H1 (cell line): ENCODE data around the gene SNED1. TPM values are rescaled to one million over a fixed set of nuclear protein-coding genes. Genes with fewer than 3 reads are reported as not detected.

Experiments
- CTCF ChIA-PET: fragments of 300-600 bp; sonication (Branson Sonifier 250); formaldehyde crosslinking; loops from one replicate; lab custom pipeline; 2021; ENCODE audit not compliant: partially characterized antibody; lab: Charles Lee
- POLR2A ChIA-PET: fragments of 300-600 bp; sonication (Branson Sonifier 250); formaldehyde crosslinking; loops from one replicate; lab custom pipeline; 2021; ENCODE audit warnings: inconsistent platforms; ENCODE audit not compliant: partially characterized antibody; lab: Charles Lee
- DNase-seq, 2 experiments: peaks; one replicate each; pipeline versions ENCODE4 v3.0.0 to v3.0.0-alpha.2; 2010 to 2022; ENCODE audit warnings: low spot score in 2 of 2, low read depth in 1 of 2, mixed read lengths in 1 of 2
- FAIRE-seq: peaks from 2 replicates; lab custom pipeline; 2011; peaks lifted over from hg19 to GRCh38; lab: Jason Lieb, UNC
- H2AFZ ChIP-seq: 2 replicates; pipeline ENCODE4 v1.8.1; 2012; ENCODE audit warnings: low read length, inconsistent platforms
- H2AK5ac ChIP-seq: 2 replicates; pipeline ENCODE4 v1.6.1; 2013; ENCODE audit warnings: low read depth, low read length
- H2BK120ac ChIP-seq: replicated peaks from 2 replicates; pipeline ENCODE3; 2013; ENCODE audit warnings: low read depth, low read length, inconsistent platforms
- H2BK12ac ChIP-seq: 2 replicates; pipeline ENCODE4 v1.6.1; 2013; ENCODE audit warnings: low read depth, low read length
- H2BK15ac ChIP-seq: 2 replicates; pipeline ENCODE4 v1.6.1; 2013; ENCODE audit warnings: low read length
- H2BK20ac ChIP-seq: 2 replicates; pipeline ENCODE4 v1.6.1; 2013; ENCODE audit warnings: low read length
- H2BK5ac ChIP-seq: 2 replicates; pipeline ENCODE4 v1.6.1; 2013; ENCODE audit warnings: low read depth, low read length
- H3K14ac ChIP-seq: 2 replicates; pipeline ENCODE4 v1.6.1; 2013; ENCODE audit warnings: inconsistent platforms; ENCODE audit not compliant: insufficient read length
- H3K18ac ChIP-seq: 2 replicates; pipeline ENCODE4 v1.6.1; 2013; ENCODE audit warnings: low read length; ENCODE audit errors: extremely low read depth
- H3K23ac ChIP-seq: 2 replicates; pipeline ENCODE4 v1.6.1; 2013; ENCODE audit warnings: inconsistent platforms; ENCODE audit not compliant: insufficient read length
- H3K23me2 ChIP-seq: 2 replicates; pipeline ENCODE4 v1.6.1; 2013; ENCODE audit warnings: low read depth, low read length
- H3K27ac ChIP-seq: 2 replicates; pipeline ENCODE4 v1.6.1; 2011; ENCODE audit warnings: low read depth, low read length, inconsistent platforms
- H3K27me3 ChIP-seq, 4 experiments: replicated peaks in 1 of 4; 1 replicate in 1 of 4; 2 replicates in 3 of 4; pipeline versions ENCODE4 v1.6.1 to v1.8.1; 2011 to 2013; ENCODE audit warnings: low read length in 3 of 4, mild to moderate bottlenecking in 3 of 4, inconsistent platforms in 2 of 4, mixed read lengths in 2 of 4, moderate library complexity in 1 of 4; ENCODE audit not compliant: control insufficient read depth in 3 of 4, insufficient read depth in 3 of 4; ENCODE audit errors: extremely low read depth in 1 of 4
- H3K36me3 ChIP-seq, 4 experiments: 2 replicates each; pipeline versions ENCODE4 v1.6.1 to v1.8.1; 2011 to 2013; ENCODE audit warnings: mild to moderate bottlenecking in 4 of 4, low read length in 3 of 4, moderate library complexity in 2 of 4, control low read depth in 1 of 4, inconsistent platforms in 1 of 4; ENCODE audit not compliant: insufficient read depth in 4 of 4, control insufficient read depth in 2 of 4
- H3K4ac ChIP-seq: replicated peaks from 2 replicates; pipeline ENCODE3; 2013; ENCODE audit warnings: low read length, low read depth, mixed read lengths, inconsistent platforms; ENCODE audit not compliant: insufficient read length
- H3K4me1 ChIP-seq, 4 experiments: replicated peaks in 1 of 4; 1 replicate in 1 of 4; 2 replicates in 3 of 4; pipeline versions ENCODE4 v1.6.1 to v1.8.1; 2011 to 2013; ENCODE audit warnings: low read length in 3 of 4, inconsistent platforms in 2 of 4, mixed read lengths in 1 of 4; ENCODE audit not compliant: insufficient read depth in 4 of 4, control insufficient read depth in 3 of 4
- H3K4me2 ChIP-seq, 2 experiments: 2 replicates each; pipeline versions ENCODE4 v1.6.1 to v1.8.1; 2011 to 2013; ENCODE audit warnings: low read depth in 2 of 2, low read length in 2 of 2, control low read depth in 1 of 2, inconsistent platforms in 1 of 2, mild to moderate bottlenecking in 1 of 2; ENCODE audit not compliant: insufficient read depth in 1 of 2
- H3K4me3 ChIP-seq, 4 experiments: fragments of 200-600, 300-600 bp in 1 of 4; sonication (generic), shearing (Covaris generic), sonication (Bioruptor Twin) in 1 of 4; 2 replicates each; pipeline versions ENCODE4 v1.5.1 to v1.8.1; 2011 to 2016; ENCODE audit warnings: low read length in 4 of 4, low read depth in 3 of 4, control low read depth in 2 of 4, inconsistent platforms in 2 of 4, mild to moderate bottlenecking in 2 of 4, mixed read lengths in 1 of 4, moderate library complexity in 1 of 4; ENCODE audit not compliant: insufficient read depth in 2 of 4; ENCODE audit errors: extremely low read depth in 1 of 4
- H3K56ac ChIP-seq: replicated peaks from 2 replicates; pipeline ENCODE3; 2013; ENCODE audit warnings: low read depth, mild to moderate bottlenecking, mixed read lengths, low read length, inconsistent platforms; ENCODE audit not compliant: insufficient read length
- H3K79me1 ChIP-seq: 2 replicates; pipeline ENCODE4 v1.6.1; 2013; ENCODE audit warnings: low read depth, low read length, control low read depth
- H3K79me2 ChIP-seq, 2 experiments: 2 replicates each; pipeline versions ENCODE4 v1.6.1 to v1.8.1; 2012 to 2013; ENCODE audit warnings: low read length in 2 of 2, mild to moderate bottlenecking in 2 of 2, inconsistent platforms in 1 of 2; ENCODE audit not compliant: insufficient read depth in 2 of 2, control insufficient read depth in 1 of 2
- H3K9ac ChIP-seq, 4 experiments: replicated peaks in 1 of 4; 1 replicate in 1 of 4; 2 replicates in 3 of 4; pipeline versions ENCODE4 v1.6.1 to v1.8.1; 2011 to 2013; ENCODE audit warnings: low read depth in 3 of 4, low read length in 3 of 4, control low read depth in 2 of 4, mild to moderate bottlenecking in 2 of 4, moderate library complexity in 2 of 4, inconsistent platforms in 1 of 4; ENCODE audit errors: extremely low read depth in 1 of 4
- H3K9me3 ChIP-seq, 2 experiments: 2 replicates each; pipeline versions ENCODE4 v1.6.1 to v1.8.1; 2012 to 2013; ENCODE audit warnings: mild to moderate bottlenecking in 2 of 2, moderate library complexity in 2 of 2, control low read depth in 1 of 2, inconsistent platforms in 1 of 2, low read depth in 1 of 2, low read length in 1 of 2, mixed read lengths in 1 of 2; ENCODE audit not compliant: insufficient read depth in 2 of 2
- H4K20me1 ChIP-seq, 2 experiments: replicated peaks in 1 of 2; 2 replicates each; pipeline versions ENCODE3 to v1.8.1; 2011 to 2013; ENCODE audit warnings: inconsistent platforms in 2 of 2, low read length in 2 of 2, mild to moderate bottlenecking in 1 of 2; ENCODE audit not compliant: insufficient read depth in 2 of 2, control insufficient read depth in 1 of 2
- H4K5ac ChIP-seq: 2 replicates; pipeline ENCODE4 v1.6.1; 2013; ENCODE audit warnings: low read length, low read depth, mixed read lengths, inconsistent platforms; ENCODE audit not compliant: insufficient read length
- H4K8ac ChIP-seq: 2 replicates; pipeline ENCODE4 v1.8.0; 2013; ENCODE audit warnings: mild to moderate bottlenecking, moderate library complexity, low read length, inconsistent platforms; ENCODE audit not compliant: insufficient read depth; ENCODE audit errors: extremely low read depth
- H4K91ac ChIP-seq: replicated peaks from 2 replicates; pipeline ENCODE3; 2013; ENCODE audit warnings: low read length, mixed read lengths, inconsistent platforms; ENCODE audit not compliant: insufficient read length
- ATF2 ChIP-seq: IDR thresholded peaks from 2 replicates; pipeline ENCODE4 v1.6.1; 2012; ENCODE audit warnings: low read length, inconsistent platforms
- CEBPB ChIP-seq: IDR thresholded peaks from 2 replicates; pipeline ENCODE4 v1.6.1; 2012; ENCODE audit warnings: low read depth, low read length
- CHD2 ChIP-seq: IDR thresholded peaks from 2 replicates; pipeline ENCODE4 v1.6.1; 2012; ENCODE audit warnings: low read length, improper control_type of control experiment
- CREB1 ChIP-seq: IDR thresholded peaks from 2 replicates; pipeline ENCODE4 v1.6.1; 2012; ENCODE audit warnings: inconsistent platforms
- KDM1A ChIP-seq: fragments of 200-600, 300-600 bp; sonication (generic); IDR thresholded peaks from 2 replicates; pipeline ENCODE4 v1.7.1; 2016; ENCODE audit warnings: mild to moderate bottlenecking, low read length, borderline replicate concordance
- PHF8 ChIP-seq: fragments of 200-600 bp; sonication (generic); conservative IDR thresholded peaks from 2 replicates; pipeline ENCODE4 v1.7.1; 2012; ENCODE audit warnings: low read depth, mild to moderate bottlenecking, inconsistent platforms, low read length, moderate library complexity
- POLR2AphosphoS5 ChIP-seq: IDR thresholded peaks from 2 replicates; pipeline ENCODE4 v1.6.1; 2011; ENCODE audit warnings: low read depth, low read length
- POU5F1 ChIP-seq: IDR thresholded peaks from 2 replicates; pipeline ENCODE4 v1.6.1; 2011; ENCODE audit warnings: low read depth, mild to moderate bottlenecking, low read length, moderate library complexity
- RBBP5 ChIP-seq: IDR thresholded peaks from 2 replicates; pipeline ENCODE4 v1.7.1; 2012; ENCODE audit warnings: low read depth, mild to moderate bottlenecking, inconsistent platforms, low read length, moderate library complexity, borderline replicate concordance
- SP1 ChIP-seq: IDR thresholded peaks from 2 replicates; pipeline ENCODE4 v1.6.1; 2011; ENCODE audit warnings: low read depth, low read length
- SP2 ChIP-seq: IDR thresholded peaks from 2 replicates; pipeline ENCODE4 v1.6.1; 2012; ENCODE audit warnings: mild to moderate bottlenecking, low read length, inconsistent platforms
- TEAD4 ChIP-seq: IDR thresholded peaks from 2 replicates; pipeline ENCODE4 v1.6.1; 2012; ENCODE audit warnings: low read depth, low read length, inconsistent platforms, mixed read lengths
- WGBS, 2 experiments: shearing (Covaris generic) in 1 of 2; methylation state at CpG; one replicate each; pipeline versions ENCODE4 v1.1.6 to v1.1.7; 2013 to 2015; ENCODE audit warnings: low lambda C conversion rate in 2 of 2, mixed read lengths in 2 of 2, inconsistent platforms in 1 of 2, low coverage in 1 of 2, missing lambda C conversion rate in 1 of 2; ENCODE audit not compliant: insufficient replicate concordance in 2 of 2, insufficient coverage in 1 of 2, insufficient read length in 1 of 2; ENCODE audit errors: extremely low coverage in 1 of 2, missing lambda C conversion rate in 1 of 2; 5-methylcytosine and 5-hydroxymethylcytosine counted together
- polyA plus RNA-seq, 7 experiments: library from polyadenylated mRNA; depleted of rRNA in 3 of 7; stranded (reverse) in 5 of 7; unstranded in 2 of 7; fragments of >200 nt in 5 of 7; fragments of 200-250 nt in 2 of 7; gene quantifications; 1 replicate in 5 of 7; 2 replicates in 1 of 7; 4 replicates in 1 of 7; pipeline versions ENCODE4 v1.2.1 to v1.2.3, GENCODE V29; 2011 to 2013; ENCODE audit warnings: missing spikeins in 2 of 7, mixed read lengths in 2 of 7
- total RNA-seq: library from RNA; stranded (reverse); fragmentation: NEBNext Ultra II Directional; extraction: Animal tissue kit (Norgen Biotek cat#: 25700); gene quantifications from 2 replicates; pipeline ENCODE4 v1.2.1, GENCODE V29; 2021
- TF ChIP-seq, protein P1 (sequence below): IDR thresholded peaks from 2 replicates; pipeline ENCODE4 v1.6.1; 2012; ENCODE audit warnings: inconsistent platforms

Gene SNED1
- total and polyA plus RNA-seq, 2 of the 8 experiments (the other 6 are each of a cell fraction or from before 2014, with no cell fraction given) = 1.9 TPM

- H3K4me1 ChIP-seq = no peaks in the 10 kb centered on the region
- H2AFZ ChIP-seq = no peak overlapping the region
- no peak overlapping the region for H3K23ac ChIP-seq
- H3K4me3 ChIP-seq = no peak overlapping the region
- no peak overlapping the region for H2AK5ac ChIP-seq
- FAIRE-seq (no peak), DNase-seq (no peak)
- H4K5ac ChIP-seq = no peak overlapping the region
- no peaks in the 10 kb centered on the region for H3K79me2 ChIP-seq
- no peak overlapping the region for H3K4ac ChIP-seq
- CTCF ChIA-PET = interaction anchor here (0.6 to 0.8 kb wide), 2 partner anchors 15 to 32 kb away, joined by 3 to 5 read pairs; no protein-coding TSS in a partner anchor
- H3K4me2 ChIP-seq = no peak overlapping the region
- H3K9me3 ChIP-seq = no peaks in the 10 kb centered on the region
- no peak overlapping the region for H3K18ac ChIP-seq
- H3K27me3 ChIP-seq = no peaks in the 10 kb centered on the region
- H2BK15ac ChIP-seq = no peak overlapping the region
- H3K36me3 ChIP-seq = peaks cover 0 to 29% (median 6%) of the 10 kb centered on the region in 4 experiments; a peak in 4 of 8 replicates
- no peak overlapping the region for H2BK12ac ChIP-seq
- H3K27ac ChIP-seq = no peak overlapping the region
- H4K8ac ChIP-seq = no peak overlapping the region
- H3K9ac ChIP-seq = no peak overlapping the region
- H2BK120ac ChIP-seq = no peak overlapping the region
- no peak overlapping the region; the same call in 1 of the 2 replicates for H2BK5ac ChIP-seq
- no peaks in the 10 kb centered on the region; the same call in 1 of the 2 replicates for H3K79me1 ChIP-seq
- H3K56ac ChIP-seq = no peak overlapping the region
- no peak overlapping the region for H2BK20ac ChIP-seq
- no peaks in the 10 kb centered on the region; the same call in 1 of the 2 replicates for H3K23me2 ChIP-seq
- WGBS, 2 experiments = 83% methylated on average over 9 of the region's 9 CpGs; no CpG with 5 or more reads in 1 of the 2 experiments
- peaks cover 3 to 6% of the 10 kb centered on the region in 2 experiments for H4K20me1 ChIP-seq
- H3K14ac ChIP-seq = no peak overlapping the region
- no peak overlapping the region for H4K91ac ChIP-seq
- POLR2A ChIA-PET = interaction anchor here (0.6 to 1.7 kb wide), 2 partner anchors 14 to 374 kb away, joined by 5 read pairs; no protein-coding TSS in a partner anchor
- TF ChIP-seq PHF8 (no peak), ATF2 (no peak), CHD2 (no peak), POLR2AphosphoS5 (no peak), TEAD4 (no peak), CREB1 (no peak), KDM1A (no peak), SP1 (no peak), POU5F1 (no peak), SP2 (no peak), RBBP5 (no peak), CEBPB (no peak)
- TF ChIP-seq, protein P1, sequence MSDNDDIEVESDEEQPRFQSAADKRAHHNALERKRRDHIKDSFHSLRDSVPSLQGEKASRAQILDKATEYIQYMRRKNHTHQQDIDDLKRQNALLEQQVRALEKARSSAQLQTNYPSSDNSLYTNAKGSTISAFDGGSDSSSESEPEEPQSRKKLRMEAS = no peak
Observed at GRCh38 chr2:241110089-241110606, 111.7 kb downstream of the SNED1 start.
